GM19324 (cell line): ENCODE measurements around the gene GSTA3.
"Not testable (repeated sequence)": the region's sequence is repeated elsewhere in the genome, so short reads cannot be mapped to it uniquely, and the experiment has no call there.

Experiments
- ATAC-seq: cut with Tn5 transposase; IDR thresholded peaks from one replicate; pipeline ENCODE4 v1.9.1; 2021; ENCODE audit warnings: mild to moderate bottlenecking, moderate library complexity; ENCODE audit not compliant: unreplicated experiment, low FRiP score

The GSTA3 gene

DNA sequence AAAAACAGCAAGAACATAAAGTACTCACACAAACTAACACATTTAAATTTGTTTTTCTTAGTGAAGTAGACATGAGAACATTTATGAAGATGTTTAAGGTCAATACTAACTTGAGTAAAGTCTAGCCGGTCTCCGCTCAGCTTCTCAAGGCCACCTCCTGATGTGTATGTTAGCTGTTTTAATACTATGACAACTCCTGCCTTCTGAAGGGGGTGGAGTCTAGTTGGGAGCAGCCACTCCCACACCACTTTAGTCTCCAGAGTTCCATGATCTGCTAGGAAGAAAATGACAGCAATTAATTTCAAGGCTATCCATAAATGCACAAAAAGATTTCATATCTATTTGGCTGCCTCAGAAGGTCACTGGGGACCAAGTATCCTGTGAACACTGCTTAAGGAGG, at the start of gene GSTA3:
GSTA3 (minus strand) TSS at position 168 of the 400 bp plus-strand sequence. CDS start 3,864 bp downstream, outside the sequence.
- ATAC-seq: no peak

DNA sequence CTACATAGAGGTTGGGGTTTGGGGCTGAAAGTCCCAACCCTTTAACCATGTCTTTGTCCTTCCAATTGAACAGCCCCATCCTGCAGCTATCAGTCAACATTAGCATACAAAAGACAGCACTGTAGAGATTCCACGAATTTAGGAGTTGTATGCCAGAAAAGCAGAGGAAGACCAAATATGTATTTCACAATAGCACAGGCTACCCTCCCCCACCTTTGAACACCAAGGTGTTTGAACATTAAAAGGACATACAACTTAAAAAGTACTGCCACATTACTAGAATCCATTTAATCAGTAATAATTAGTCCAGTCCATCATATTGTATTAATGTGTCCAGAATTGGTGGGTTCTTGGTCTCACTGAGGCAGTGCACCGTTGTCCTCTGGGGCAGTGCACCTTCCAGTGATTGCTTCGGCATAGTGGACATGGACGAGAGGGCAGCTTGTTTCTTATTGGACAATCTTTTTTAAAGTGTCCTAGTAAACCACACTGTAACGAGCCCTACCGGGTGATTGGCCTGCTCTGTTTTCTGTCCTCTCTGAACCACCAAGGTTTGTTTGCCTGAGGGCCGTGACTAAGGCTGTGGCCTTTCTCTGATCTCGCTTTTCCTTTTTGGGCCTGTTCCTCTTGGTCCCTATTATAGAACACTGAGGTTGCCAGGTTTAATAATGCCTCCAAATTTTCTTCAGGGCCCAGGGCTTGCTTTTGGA, 49.2 kb upstream of the GSTA3 start:
- ATAC-seq: no peak

DNA sequence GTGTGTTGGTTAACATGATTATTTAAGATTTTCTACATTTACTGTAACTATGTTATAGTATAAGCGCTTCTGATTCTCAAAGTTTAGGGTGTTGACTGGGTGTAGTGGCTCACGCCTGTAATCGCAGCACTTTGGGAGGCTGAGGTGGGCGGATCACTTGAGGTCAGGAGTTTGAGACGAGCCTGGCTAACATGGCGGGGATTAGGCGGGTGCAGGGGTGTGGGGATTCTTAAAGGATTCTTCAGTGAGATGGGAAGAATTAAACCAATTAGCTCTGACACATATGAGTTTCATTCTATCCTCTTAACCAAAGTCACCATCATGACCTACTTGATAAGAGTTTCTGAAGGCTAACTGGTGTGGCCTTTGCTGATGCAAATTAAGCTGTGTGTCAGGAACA, 46.4 kb upstream of the GSTA3 start:
- no peak for ATAC-seq

DNA sequence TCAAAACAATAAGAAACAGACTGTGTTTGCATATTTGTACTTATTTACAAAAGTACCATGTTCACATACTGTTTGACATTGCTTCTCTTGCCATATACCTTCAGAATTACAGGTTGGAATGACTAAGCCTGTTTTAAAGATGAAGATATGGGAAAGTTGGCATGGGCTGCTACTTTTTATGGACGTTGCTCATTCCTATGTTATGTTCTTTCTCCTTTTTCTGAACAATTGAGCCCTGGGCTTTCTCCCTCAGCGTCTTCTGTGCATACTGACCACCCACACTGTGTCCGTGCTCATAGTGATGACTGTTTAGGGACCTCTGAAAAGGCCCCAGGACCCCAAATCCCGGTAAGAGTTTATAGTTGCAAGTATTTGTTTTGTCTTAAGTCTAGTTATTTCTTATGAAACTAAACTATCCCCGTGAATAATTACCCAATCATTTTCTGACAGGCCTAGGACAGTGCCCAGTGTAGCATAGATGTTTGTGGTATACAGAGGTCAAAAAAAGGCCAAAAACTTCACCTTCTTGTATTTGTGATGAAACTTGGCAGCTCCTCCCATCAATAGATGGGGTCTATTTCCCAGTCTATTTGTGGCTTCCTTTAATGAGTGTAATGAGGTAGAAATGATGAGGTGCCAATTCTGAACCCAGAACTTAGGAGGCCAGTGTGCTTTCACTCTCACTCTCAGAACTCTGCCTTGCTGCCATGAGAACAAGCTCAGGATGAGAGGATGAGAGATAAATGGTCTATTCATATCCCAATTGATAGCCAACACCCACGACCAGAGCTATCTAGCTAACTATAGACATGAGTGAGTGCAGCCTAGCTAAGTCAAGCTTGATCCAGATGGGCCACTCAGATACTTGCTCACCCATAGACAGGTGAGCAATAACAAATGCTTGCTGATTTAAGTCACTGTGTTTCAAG, 44.7 kb upstream of the GSTA3 start:
- no peak for ATAC-seq

DNA sequence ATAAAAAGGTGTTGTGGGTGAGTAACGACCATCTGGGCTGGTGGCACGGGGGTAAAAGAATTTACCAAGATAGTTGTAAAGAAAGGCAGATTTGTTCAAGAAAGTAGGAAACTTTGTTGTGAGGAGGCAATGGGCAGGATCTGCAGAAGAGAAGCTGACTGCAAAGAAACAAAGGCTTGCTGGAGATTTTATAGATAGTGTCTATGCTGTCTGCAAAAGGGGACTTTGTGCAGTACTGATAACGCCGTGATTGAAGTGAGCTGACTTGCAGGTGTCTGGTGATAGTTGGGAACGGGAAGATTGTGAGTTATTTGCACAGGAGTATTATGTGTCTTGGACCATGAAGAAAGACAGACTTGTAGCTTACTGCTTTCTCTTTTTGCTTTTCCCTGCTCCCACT, 36.8 kb upstream of the GSTA3 start:
- no peak for ATAC-seq

GRCh38 chr6:52942821-52943220, 33.3 kb upstream of the GSTA3 start:
- ATAC-seq: not testable (repeated sequence)

DNA sequence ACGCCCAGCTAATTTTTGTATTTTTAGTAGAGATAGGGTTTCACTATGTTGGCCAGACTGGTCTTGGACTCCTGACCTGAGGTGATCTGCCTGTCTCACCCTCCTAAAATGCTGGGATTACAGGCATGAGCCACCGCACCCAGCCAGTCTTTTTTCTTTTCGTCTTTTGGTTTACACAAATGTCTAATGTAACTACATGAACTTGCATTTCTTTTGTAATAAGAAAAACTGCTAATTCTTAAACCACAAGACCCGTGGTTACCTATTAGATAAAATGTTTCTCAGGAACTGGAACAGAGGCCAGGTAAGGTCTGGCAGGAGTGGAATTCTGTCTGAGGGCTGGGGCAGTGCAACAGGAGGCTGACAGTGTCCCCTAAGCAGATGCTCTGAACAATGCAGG, 32.7 kb upstream of the GSTA3 start:
- ATAC-seq: no peak

DNA sequence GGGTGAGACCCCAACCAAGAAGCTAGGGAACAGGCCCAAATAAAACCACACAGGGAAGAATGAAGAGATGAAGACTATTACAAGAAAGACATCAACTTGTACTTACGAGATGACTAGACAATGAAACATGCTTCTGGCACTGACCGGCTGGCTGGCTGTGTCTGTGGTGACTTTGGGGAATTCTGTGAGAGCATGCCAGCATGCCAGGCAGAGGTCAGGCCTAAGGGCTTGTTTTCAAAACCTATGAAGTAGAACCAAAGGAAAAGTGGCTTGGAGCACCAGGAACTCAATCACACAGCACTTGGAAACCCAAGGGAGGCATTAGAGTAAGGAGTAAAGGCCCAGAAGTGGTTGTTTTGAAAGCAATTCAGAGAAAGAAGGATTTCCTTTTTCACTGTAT, 28.4 kb upstream of the GSTA3 start:
- ATAC-seq: no peak

DNA sequence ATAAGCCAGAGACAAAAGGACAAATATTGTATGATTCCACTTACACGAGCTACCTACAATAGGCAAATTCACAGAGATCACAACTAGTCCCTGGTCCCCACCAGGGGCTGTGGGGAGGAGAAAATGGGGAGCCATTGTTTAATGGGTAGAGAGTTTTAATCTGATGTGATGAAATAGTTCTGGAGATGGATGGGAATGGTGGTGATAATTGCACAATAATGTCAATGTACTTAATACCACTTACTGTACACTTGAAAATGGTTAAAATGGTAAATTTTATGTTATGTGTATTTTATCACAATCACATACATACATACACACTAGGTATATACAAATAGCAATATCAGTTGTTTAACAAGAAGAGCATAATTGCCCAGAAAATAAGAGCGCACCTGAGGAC, 24.3 kb upstream of the GSTA3 start:
- ATAC-seq: no peak

GRCh38 chr6:52931351-52931750, 21.9 kb upstream of the GSTA3 start:
- ATAC-seq: no peak

DNA sequence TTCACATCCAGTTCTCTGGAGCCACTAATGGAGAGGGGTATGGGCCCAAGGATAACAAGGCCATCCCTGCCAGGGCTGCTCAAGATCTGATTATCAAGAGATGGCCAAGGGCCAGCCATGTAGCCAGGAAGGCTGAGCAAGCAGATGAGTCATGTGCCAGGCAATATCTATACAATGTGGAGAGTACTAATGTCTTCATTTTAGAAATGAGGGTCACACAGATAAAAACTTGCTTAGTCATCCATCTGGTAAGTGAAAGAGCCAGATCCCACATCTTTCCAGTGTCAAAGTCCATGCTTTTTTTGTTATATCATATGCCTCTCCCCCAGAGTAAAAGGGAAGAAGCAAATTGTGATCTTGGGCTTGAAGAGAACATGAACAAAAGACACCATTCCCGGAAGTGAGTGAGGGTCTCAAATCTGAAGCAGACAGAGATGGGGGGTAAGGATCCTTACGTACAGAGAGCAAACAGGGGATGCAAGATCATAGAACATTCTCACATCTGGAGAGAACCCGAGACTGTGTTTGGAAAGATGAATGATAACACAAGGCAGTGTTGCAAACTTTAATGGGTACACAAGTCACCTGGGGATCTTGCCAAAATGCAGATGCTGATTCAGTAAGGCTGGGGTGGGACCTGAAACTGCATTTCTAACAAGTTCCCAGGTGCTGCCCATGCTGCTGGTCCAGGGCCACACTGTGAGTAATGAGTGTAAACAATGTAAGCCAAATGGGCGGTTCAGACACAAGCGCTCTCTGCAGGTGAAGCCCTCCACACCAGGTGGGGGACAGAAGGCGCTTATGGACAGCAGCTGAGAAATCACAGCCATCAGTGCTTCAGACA, 20.0 kb upstream of the GSTA3 start:
- ATAC-seq: no peak

DNA sequence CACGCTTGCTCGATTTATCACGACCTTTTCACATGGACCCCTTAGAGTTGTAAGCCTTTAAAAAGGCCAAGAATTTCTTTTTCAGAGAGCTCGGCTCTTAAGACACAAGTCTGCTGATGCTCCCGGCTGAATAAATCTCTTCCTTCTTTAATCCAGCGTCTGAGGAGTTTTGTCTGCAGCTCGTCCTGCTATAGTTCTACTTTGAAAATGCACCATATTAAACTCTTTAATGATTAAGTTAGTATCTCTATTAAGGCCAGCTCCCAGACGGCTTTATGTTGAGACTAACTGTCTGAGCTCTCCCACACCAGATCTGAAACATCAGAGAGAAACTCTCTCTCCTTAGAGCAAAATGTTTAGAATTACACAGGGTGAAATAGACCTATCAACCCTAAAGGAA, 18.0 kb upstream of the GSTA3 start:
- no peak for ATAC-seq

GRCh38 chr6:52925919-52926792, 16.7 kb upstream of the GSTA3 start:
- no peak for ATAC-seq

GRCh38 chr6:52925042-52925441, 15.5 kb upstream of the GSTA3 start:
- no peak for ATAC-seq

DNA sequence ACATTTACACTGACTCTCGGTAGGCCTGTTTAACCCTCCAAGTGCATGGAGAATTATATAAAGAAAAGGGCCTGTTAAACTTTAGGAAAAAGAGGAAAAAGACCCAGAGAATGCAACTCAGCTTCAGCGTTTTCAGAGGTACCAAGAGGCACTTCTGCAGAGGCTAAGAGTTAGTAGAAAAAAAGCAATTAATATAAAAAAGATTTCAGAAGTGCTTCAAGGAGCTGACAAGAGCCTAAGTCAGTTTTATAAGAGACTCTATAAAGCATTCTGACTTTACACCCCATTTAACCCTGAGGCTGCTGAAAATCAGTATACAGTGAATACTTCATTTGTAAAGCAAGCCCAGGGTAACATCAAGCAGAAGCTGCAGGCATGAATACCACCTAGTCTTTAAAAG, 14.2 kb upstream of the GSTA3 start:
- not testable (repeated sequence) for ATAC-seq

DNA sequence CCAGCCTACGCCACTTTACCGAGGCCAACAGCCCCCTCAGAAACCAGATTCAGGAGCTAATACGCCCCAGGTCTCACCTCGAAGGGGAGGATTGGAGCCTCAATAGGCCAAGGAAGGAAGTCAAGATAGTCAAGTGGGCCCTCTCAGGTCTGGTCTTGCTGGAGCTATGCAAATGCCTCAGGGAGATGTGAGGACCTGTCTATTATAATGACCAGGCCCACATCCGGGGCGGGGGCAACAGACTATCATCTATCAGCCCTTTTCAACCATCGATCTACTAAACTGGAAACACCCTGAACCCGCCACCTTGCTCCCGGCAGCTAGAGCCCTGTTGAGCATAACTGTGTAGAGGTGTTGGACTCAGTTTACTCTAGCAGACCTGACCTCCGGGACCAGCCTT, 12.7 kb upstream of the GSTA3 start:
- ATAC-seq: no peak

- ATAC-seq: no peak
Measured at GRCh38 chr6:52921743-52922142, 12.2 kb upstream of the GSTA3 start.

DNA sequence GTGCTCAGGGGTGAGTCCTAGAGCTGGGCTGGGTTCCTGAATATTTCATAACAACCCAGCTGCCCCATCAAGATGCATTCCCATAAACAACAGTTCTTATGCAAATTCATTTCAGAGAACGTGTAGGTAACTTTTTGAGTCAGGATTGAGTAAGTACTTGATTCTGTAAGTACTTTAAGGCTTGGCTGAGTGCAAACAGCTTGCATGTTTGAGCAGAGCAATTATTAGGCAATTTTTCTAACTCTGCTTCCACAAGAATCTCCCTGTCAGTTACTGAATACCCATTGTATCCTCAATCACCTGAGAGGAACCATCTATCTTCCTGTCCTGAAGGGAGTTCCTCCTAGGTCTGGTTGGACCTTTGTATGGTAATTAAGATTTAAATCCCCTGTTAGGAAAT, 10.0 kb upstream of the GSTA3 start:
- ATAC-seq: not testable (repeated sequence)

GRCh38 chr6:52918771-52919170, 9.3 kb upstream of the GSTA3 start:
- ATAC-seq: not testable (repeated sequence)
